Activated naive CD4-positive, alpha-beta T cell treated with Interleukin-2 at 50 U/mL for 16 hours (primary cell): ENCODE measurements around the gene CTNNA2.
"Not testable (repeated sequence)": the region's sequence is repeated elsewhere in the genome, so short reads cannot be mapped to it uniquely, and the experiment has no call there.

Source experiments
- DNase-seq: peaks from one replicate; pipeline ENCODE4 v3.0.0-alpha.2; 2020

Gene CTNNA2

GRCh38 chr2:80001701-80002101, 488.9 kb downstream of the CTNNA2 start:
- DNase-seq, result no peak

DNA sequence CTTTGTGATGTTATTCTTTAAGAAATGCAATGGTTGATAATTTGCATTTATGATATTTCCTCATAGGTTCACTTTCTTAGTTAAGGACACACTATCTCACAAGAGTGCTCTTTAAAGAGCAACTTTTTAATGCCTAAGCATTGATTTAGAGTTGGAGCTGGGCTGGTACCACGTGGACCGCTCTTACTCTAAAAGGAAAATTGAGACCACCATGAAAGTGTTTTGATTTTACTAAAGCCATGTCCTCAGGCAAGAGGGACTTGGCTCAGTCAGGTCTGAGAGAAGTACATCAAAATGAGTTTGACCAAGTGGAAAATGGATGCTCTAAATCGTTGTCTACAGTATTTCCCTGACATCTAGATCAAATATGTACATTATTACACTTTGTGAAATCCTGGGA, 489.3 kb downstream of the CTNNA2 start:
- no peak for DNase-seq

DNA sequence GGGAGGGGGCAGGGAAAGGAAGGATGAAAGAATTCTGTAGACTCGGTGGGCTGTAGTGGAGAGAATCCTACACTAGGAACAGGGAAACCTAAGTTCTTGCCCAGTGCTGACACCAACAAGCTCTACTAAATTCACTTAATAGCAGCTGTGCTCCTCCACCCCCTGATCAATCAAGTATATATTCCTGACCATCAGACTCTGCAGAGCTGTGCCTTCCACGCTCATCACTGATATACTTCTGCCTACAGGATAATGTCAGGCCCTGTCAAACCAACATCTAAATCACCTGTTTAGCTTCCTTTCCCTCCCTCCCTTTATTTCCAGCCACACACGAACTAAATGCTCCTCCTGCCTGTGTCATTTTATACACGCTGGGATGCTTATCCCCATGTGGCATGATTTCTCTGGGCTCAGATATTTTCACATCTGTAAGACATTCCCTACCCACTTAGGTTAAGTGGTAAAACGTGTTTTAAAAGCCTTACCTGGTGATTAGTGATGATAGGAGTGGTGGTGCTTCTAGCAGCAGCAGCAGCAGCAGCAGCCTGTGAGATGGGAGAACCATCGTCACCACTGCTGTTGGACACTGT, 489.8 kb downstream of the CTNNA2 start:
- no peak for DNase-seq

DNA sequence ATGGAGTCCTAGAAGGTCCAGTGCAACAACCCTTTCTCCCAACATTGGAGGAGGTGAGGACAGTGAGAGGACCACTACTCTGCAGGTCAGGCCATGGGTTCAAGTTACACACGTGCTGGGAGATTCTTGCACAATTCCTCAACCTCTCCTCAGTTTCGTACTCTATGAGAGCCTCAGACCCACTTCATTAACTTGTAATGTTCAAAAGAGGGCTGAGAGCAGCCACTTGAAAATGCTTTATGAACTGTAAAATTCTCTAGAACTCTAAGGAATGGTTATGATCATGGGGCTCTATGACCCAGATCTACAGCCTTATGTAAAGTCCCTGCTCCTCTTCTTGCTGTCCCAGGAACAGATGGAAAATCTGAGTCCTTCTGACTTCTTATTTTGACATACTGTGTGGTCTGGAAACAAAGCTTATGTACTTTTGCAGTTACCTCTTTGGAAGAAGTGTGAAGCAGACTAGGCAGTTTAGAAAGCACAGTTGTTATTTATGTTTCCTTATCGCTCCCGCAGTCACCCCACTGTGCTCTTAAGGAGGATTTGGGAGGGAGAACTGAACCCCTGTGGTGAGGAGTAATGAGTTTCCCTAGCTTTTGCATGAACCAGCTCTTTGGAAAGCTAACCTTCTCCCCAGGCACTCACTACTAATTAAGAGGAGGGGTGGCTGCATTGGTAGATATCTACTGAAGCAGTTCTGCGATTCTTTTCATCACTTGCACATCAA, 495.1 kb downstream of the CTNNA2 start:
- no peak for DNase-seq

DNA sequence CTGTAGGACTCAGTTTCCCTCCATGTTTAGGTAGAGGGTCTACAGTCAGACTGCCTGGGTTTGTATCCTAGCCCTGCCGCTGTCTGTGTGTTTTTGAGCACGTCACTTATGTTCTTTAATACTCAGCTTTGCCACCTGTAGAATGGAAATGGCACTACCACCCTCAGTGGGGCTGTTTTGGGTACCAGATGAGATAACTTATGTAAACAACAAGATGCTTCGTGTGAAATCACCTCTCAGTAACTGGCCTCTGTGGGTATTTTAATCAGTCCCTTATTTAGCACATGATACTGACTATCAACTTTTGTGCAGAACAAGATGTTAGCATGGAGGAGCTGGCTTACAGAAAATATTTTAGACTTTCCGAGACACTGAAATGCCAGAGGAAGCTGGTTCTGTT, 495.7 kb downstream of the CTNNA2 start:
- DNase-seq, result no peak

GRCh38 chr2:80009211-80009610, 496.4 kb downstream of the CTNNA2 start:
- DNase-seq, result no peak

DNA sequence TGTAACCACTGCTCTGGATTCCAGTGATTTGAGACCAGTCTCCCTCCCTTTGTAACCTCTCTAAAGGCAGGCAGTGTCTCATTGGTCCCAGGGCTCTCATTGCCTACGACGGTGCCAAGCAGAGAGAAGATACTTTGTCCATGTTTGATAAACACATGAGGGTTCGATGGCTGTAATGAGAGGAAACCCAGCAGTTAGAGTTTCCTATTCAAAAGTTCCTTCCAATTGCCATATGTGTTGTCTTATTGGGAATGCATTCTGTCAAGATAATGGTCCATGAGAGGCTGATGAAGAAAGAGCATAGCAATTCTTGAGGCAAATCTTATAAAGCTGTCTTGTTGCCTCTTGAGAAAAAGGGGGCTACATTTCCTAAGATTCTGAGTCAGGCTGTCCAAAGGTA, 499.2 kb downstream of the CTNNA2 start:
- DNase-seq, result no peak

GRCh38 chr2:80014637-80015036, 501.8 kb downstream of the CTNNA2 start:
- no peak for DNase-seq

DNA sequence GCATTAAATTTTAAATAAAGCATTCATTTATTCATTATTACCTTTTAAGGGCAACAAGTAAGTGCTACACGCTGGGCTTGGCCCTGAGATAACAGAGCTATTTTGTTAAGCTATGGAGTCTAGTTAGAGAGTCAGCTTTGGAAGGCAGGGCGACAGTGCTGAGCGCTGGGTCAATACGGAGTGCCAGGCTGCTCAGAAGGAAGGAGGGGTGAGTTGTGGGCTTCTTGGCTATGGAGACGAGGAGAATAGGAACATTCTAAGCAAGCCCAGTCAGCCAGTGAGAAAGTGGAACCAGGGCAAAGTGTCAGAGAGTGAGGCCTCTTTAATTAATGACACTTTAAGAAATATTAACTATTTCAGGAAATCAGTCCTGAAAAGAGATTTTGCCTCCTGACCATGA, 503.3 kb downstream of the CTNNA2 start:
- DNase-seq, result no peak

DNA sequence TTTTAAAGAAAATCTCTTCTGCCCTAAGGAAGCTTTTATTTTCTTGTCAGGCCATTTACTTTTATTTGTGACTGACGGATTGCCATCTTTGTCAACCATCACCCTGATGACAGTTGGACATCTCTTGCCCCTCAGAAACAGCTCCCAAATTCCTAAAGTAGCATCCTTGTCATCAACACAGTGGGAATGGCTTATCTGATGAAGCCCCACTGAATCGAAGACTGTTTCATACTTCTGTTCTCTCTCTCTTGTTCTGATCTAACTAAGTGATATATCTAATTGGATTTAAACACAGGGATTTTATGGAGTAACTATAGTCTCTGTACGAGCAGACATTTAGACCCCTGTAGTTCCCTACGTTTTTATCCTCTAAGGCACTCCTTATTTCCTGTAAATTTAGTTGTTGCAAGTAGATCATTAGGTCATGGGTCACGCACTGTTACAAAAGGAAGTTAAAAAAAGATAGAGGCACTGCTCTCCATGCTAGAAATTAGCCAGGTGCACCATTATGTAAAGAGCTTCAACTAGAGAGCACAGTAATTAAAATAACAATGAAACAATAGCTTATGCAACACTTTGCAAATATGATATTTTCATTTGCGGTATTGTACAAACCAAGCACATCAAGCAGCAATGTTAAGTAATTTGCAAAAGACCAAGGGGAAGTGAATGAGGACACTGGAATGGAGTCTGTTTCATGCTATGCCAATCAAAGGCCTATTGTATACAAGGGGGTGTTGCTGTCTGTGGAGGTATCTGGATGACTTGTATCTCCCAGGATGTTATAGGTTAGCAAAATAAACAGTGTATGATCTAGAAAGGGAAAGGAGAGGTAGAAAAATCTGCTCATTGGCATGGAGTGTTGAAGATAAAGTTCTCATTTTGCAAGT, 507.0 kb downstream of the CTNNA2 start:
- DNase-seq, result no peak

DNA sequence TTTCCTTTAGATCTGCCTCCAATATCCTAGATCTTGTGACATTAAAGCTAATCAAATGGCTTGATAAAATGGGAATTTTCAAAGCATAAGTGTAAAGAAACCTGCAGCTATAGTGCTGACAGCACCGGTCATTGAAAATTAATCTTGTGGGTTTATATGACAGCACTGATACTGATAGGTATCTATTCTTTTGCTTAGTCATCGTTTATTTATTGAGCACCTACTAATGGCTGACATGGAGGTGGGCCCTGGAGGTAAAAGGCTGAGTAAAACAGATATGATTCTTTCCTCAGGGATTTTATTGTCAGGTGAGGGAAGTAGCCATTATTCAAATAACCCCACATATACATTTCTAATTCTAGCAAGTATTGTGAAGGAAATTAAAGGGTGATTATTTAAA, 509.2 kb downstream of the CTNNA2 start:
- DNase-seq, result no peak

- no peak for DNase-seq
Measured at GRCh38 chr2:80026040-80026729, 513.3 kb downstream of the CTNNA2 start.

- no peak for DNase-seq
Measured at GRCh38 chr2:80028051-80028450, 515.2 kb downstream of the CTNNA2 start.

DNA sequence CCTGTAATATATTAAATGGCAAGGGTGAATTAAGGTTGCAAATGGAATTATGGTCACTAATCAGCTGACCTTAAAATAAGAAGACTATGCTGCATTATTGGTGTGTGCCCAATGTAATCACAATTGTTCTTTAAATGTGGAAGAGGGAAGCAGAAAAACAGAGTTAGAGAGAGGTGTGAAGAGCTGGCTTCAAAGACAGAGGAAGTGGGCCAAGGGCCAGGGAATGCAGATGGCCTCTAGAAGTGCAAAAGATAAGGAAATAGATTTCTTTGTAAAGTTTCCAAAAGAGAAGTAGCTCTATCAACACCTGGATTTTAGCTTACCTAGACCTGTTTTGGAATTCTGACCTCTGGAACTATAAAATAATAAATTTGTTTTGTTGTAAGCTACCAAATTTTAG, 515.7 kb downstream of the CTNNA2 start:
- DNase-seq, result no peak

- DNase-seq, result no peak
Measured at GRCh38 chr2:80030135-80030534, 517.3 kb downstream of the CTNNA2 start.

GRCh38 chr2:80032684-80033083, 519.8 kb downstream of the CTNNA2 start:
- DNase-seq, result not testable (repeated sequence)

- no peak for DNase-seq
Measured at GRCh38 chr2:80035749-80036285, 523.0 kb downstream of the CTNNA2 start.

- DNase-seq, result no peak
Measured at GRCh38 chr2:80037310-80037709, 524.5 kb downstream of the CTNNA2 start.

DNA sequence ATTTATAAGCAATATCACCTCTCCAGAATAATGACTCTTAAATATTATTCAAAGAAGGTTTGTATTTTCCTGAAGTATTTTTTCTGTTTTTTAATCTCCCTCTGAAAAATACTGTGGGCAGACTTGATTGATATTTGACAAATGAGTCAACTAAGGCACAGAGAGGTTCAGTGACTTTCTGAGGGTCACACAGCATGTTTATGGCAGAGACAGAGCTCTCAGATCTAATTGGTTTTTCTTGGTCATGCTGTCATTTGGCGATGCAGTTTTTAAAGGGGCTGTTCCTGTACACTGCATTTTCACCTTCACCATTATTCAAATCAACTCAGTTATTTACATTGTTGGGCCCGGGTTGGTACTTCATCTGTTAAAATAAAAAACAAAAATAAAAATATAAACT, 527.4 kb downstream of the CTNNA2 start:
- no peak for DNase-seq

DNA sequence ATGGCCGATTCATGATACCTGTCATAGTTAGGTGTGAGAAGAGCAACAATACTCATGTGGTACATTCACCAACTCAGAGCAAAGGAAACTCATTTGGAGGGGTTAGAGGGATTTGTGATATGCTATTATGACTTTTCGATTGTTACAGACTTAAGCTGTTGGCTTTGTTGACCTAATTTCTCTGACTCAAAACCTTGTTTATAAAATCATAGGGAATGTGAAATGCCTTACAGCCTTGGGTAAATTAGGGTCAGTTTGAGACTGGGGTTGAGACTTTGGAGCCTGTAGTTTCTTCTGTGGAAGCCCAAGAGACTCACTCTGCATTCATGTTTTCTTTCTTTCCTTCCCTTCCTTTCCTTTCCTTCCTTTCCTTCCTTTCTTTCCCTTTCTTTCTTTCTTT, 529.8 kb downstream of the CTNNA2 start:
- no peak for DNase-seq

GRCh38 chr2:80048296-80048695, 535.4 kb downstream of the CTNNA2 start:
- DNase-seq, result no peak

DNA sequence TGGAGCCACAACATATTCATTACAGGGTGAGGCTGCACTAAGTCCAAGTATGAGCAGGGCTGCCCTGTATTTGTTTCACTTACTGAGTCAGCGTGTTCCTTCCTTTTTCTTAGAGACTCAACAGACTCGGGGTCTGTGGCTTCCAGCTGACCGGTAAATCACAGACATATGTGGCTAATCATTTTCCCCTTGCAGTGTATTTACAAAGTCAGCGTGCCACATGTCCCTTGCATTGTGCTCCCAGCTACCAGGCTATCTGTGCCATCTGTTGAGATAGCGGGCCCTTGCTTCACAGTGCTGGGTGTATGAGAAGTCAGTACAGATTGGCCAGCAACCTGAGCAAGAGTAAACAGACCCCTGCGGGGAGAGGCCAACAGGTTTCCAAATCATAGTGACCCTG, 537.4 kb downstream of the CTNNA2 start:
- DNase-seq, result no peak
